Measurements from ENCODE around the gene XIST. TPM values are rescaled to one million over a fixed set of nuclear protein-coding genes. Genes with fewer than 3 reads are reported as not detected.

The XIST gene
- total RNA-seq, 1 donor = 106 TPM

DNA sequence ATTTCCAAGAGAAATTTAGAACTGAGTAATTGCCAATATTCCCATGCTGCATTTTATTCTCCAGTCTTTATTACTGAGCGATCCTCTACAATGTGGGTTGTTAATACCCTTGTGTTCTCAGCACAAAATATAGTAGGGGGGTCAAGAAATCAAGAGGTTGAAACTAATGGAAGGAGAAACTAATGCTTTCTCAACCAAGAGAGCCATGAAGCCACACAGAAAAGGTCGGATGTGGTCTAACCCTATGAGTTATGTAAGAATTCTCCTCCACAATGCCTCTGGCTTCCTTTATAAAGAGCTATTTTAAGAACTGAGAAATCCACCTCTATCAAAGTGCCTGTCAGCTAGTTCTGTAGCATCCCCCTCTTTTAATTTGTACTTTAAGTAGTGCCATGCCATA lies 21.0 kb downstream of the XIST start:
- no peak for DNase-seq (ENCODE audit: low read depth)
- no peak overlapping the region for H3K4me3 ChIP-seq (ENCODE audit: low read depth, low read length)
- TF ChIP-seq CTCF (IDR thresholded peaks at IDR 0.05; ENCODE audit: insufficient read depth, low read length) = no peak

DNA sequence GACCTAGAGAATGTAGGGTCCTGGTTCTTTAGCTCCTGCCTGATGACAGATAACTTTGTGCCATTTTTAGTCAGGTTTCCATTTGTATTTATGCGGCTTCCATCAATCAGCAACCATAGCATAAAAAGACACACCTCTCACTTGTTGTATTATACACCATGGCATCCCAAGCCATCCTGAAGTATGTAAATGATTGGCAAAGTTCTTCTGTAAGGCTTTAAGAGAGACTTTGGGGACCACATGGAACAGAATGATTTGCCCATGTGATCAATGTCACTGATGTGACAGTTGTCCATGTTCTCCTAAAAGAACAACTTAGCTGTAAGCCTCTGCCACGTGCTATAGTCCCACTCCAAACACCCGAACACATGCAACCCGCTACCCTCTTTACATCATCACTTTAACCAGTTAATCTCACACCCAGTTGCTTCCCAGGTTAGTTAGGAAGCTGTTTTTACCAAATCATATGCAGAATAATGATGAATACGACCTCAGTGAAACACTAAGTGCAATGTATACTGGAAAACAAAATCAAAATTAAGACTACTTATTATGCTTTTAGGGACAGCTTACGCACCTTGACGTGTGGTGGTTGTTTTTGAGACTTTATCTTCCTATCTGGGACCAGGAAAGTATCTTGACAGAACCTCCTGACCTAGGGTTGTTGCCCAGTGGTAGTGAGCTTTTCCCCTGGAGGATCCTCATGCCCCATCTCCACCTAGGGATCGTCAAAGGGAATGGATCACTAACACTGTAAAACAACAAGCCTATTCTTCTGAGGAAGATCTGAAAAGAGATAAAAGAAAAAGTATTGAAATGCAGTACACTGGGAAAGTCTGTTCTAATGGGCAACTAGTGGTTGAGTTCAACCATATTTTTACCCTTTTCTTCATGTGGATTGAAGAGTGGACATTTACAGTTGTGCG lies 21.8 kb downstream of the XIST start:
- H3K4me3 ChIP-seq (ENCODE audit: low read depth, low read length) = no peak overlapping the region

GRCh38 chrX:73829890-73830466 lies 22.5 kb downstream of the XIST start:
- no peak overlapping the region for H3K4me3 ChIP-seq (ENCODE audit: low read depth, low read length)
- TF ChIP-seq CTCF (IDR thresholded peaks at IDR 0.05; ENCODE audit: insufficient read depth, low read length) = no peak
- no peak for DNase-seq (ENCODE audit: low read depth)

More for the DNA sequence above, 21.8 kb downstream of the XIST start:
- DNase-seq (ENCODE audit: low read depth) = no peak
- no peak for TF ChIP-seq CTCF (IDR thresholded peaks at IDR 0.05; ENCODE audit: insufficient read depth, low read length)

DNA sequence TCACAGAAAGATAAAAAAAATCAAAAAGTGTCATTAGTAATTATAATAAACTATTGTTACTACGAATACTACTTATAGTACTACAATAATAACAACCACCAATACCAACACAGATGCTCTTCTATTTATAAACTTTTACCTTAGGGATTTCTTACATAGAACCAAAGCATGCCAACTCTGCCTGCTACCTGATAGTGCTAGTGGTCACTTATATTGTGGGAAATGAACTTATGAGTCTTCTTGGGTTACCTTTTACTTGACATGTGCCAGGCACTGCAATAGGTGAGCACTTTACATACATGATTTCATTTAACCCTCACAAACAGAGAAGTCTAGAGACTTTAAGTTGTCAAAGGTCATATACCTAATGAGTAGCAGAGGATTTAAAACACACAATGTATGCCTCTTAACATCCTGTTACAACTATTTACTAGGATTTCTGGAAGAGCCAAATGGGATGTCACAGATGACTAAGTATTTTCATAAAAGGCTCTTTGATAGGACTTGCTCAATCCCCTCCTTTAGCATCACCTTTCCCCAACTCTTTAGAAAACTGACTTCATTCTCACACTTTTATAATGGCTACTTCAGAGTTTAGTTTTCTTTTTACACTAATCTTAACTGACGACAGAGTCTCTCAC lies 24.3 kb downstream of the XIST start:
- no peak for DNase-seq (ENCODE audit: low read depth)
- no peak overlapping the region for H3K4me3 ChIP-seq (ENCODE audit: low read depth, low read length)
- TF ChIP-seq CTCF (IDR thresholded peaks at IDR 0.05; ENCODE audit: insufficient read depth, low read length) = no peak

GRCh38 chrX:73827406-73827805 lies 25.1 kb downstream of the XIST start:
- TF ChIP-seq CTCF (IDR thresholded peaks at IDR 0.05; ENCODE audit: insufficient read depth, low read length) = no peak
- no peak overlapping the region for H3K4me3 ChIP-seq (ENCODE audit: low read depth, low read length)

GRCh38 chrX:73826996-73827395 lies 25.5 kb downstream of the XIST start:
- TF ChIP-seq CTCF (IDR thresholded peaks at IDR 0.05; ENCODE audit: insufficient read depth, low read length) = no peak
- DNase-seq (ENCODE audit: low read depth) = no peak
- no peak overlapping the region for H3K4me3 ChIP-seq (ENCODE audit: low read depth, low read length)

More at GRCh38 chrX:73827406-73827805, 25.1 kb downstream of the XIST start:
- DNase-seq (ENCODE audit: low read depth) = no peak

Data from fibroblast of the aortic adventitia (primary cell).